ENCODE results near the gene TMEM43.

TMEM43 gene

GRCh38 chr3:14126017-14126886 lies 1.4 kb downstream of the TMEM43 start:
- no peak for TF ChIP-seq CTCF (conservative IDR thresholded peaks at IDR 0.05)
- H3K27ac ChIP-seq: peak overlapping the region; percentile 97

- no peak for TF ChIP-seq CTCF (conservative IDR thresholded peaks at IDR 0.05)
- peak overlapping the region; percentile 97 for H3K27ac ChIP-seq
These were observed 2.1 kb downstream of the TMEM43 start for GRCh38 chr3:14126887-14127505.

DNA sequence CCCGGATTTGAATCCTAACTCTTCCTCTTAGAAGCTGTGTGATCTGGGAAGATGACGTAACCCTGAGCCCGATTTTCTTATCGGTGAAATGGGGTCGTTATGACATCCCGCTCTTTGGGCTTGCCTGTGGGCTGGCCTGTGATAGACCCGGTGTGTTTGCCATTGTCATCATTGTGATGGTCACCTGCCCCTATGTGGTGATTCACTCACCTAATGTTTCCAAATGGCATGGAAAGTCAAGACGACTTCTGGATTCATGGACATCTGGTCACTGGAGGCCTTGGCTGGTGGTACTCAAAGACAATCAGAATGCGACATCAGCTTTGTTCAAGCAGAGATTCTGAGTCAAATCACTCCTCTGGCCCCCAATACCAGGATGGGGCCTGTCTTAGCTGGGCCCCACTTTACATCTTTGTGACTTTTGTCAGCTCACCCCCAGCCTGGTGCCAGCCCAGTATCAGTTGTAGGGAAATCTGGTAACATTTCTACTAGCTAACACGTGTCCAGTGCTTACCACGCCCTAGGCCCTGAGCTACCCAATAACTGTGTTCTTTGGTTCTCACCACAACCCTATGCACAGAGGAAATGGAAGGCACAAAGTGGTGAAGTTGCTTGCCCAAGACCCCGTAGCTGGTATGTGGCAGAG lies 2.8 kb downstream of the TMEM43 start:
- H3K27ac ChIP-seq: no peak overlapping the region
- no peak for TF ChIP-seq CTCF (conservative IDR thresholded peaks at IDR 0.05)

- TF ChIP-seq CTCF (conservative IDR thresholded peaks at IDR 0.05): no peak
- no peak overlapping the region for H3K27ac ChIP-seq
These were observed 3.9 kb downstream of the TMEM43 start for GRCh38 chr3:14128724-14129123.

- TF ChIP-seq CTCF (conservative IDR thresholded peaks at IDR 0.05): no peak
- no peak overlapping the region for H3K27ac ChIP-seq
These were observed 4.4 kb downstream of the TMEM43 start for GRCh38 chr3:14129296-14129695.

- TF ChIP-seq CTCF (conservative IDR thresholded peaks at IDR 0.05): no peak
- no peak overlapping the region for H3K27ac ChIP-seq
These were observed 5.4 kb downstream of the TMEM43 start for GRCh38 chr3:14130230-14130629.

DNA sequence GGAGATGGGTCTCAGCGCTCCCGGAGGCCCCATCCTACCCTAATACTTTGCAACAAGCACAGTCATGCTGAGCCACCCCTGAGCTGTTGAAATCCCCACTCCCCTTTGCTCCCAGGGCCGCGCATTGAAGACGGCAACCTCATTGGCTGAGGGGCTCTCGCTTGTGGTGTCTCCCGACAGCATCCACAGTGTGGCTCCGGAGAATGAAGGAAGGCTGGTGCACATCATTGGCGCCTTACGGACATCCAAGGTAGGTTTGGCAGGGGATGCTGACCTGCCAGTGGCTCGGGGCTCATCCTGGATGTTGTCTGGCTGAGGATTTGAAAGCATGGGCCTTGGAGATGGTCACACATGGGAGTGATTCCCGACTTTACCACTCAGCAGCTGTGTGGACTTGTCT lies 5.9 kb downstream of the TMEM43 start:
- H3K27ac ChIP-seq: peak overlapping the region; percentile 3; the same call in 1 of the 2 replicates
- TF ChIP-seq CTCF (conservative IDR thresholded peaks at IDR 0.05): no peak

All from VCaP (cell line).